Erythroblast (primary cell): ENCODE measurements around the gene MGAT3.

Source experiments
- DNase-seq, 2 experiments: peaks; one replicate each; lab custom pipeline; 2025; lab: John Stamatoyannopoulos, UW
- GATA1 ChIP-seq: IDR thresholded peaks from 2 replicates; pipeline ENCODE4 v1.6.1; 2011; ENCODE audit warnings: low read depth, mild to moderate bottlenecking, control low read depth, low read length, moderate library complexity
- POLR2A ChIP-seq: IDR thresholded peaks from 2 replicates; pipeline ENCODE4 v1.6.1; 2011; ENCODE audit warnings: mild to moderate bottlenecking, low read length

The MGAT3 gene

DNA sequence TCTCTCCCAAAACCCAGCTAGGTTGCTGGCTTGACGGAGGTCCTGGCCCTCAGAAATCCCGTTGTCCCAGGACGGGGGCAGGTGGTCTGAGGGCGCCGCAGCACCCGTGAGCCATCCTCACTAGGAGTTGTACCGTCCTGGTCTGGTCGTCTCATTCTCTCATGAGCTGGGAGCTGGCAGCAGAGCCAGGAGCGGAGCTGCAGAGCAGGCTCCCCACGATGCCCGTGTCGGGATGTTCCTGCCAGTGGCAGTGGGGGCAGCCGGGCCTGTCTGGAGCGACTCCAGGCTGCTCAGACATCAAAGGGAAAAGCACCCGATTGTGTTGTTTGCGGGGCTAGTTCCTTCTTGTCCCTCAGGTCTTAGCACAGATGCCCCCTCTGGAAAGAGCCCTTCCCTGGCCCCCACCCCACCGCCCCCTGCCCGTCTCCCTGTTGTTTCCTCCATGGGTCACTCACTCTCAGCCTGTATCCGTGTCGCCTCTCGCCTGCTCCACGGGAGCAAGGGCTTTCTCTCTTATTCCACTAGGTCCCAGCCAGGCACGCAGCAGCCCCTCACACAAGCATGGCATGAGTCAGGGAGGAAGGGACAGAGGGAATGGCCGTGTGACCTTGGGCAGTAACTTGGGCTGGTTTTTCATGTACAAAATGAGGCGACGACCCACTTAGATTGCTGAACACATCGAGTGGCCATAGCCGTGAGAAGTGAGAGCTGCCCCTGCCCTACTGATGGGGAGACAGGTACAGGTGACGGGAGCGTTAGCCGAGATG is 23.2 kb upstream of the MGAT3 start:
- TF ChIP-seq GATA1, result no peak
- TF ChIP-seq POLR2A, result no peak
- no peak for DNase-seq

GRCh38 chr22:39434243-39434653 is 22.6 kb upstream of the MGAT3 start:
- no peak for TF ChIP-seq POLR2A
- TF ChIP-seq GATA1, result no peak
- DNase-seq, result no peak

DNA sequence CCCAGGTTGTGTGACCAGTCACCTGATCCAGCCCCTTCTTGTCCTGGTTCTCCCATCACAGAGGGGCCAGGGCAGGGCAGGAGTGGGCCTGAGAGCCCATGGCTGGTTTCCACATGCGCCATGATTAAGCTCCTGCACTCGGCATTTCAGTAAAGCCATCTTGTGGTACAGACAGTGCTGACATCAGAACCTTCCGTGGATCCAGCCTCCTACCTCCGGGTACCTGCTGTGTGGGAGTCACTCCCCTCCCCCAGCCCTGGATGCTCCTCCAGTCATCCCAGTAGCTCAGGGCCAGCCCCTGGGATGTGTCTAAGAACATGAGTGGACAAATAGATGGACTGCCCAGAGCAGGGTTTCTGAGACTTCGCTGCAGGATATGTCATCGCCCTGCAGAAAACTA is 22.1 kb upstream of the MGAT3 start:
- TF ChIP-seq GATA1 (no peak), POLR2A (no peak)
- DNase-seq, result no peak

GRCh38 chr22:39435616-39436015 is 21.2 kb upstream of the MGAT3 start:
- DNase-seq, result no peak

GRCh38 chr22:39437791-39438704 is 18.8 kb upstream of the MGAT3 start:
- TF ChIP-seq POLR2A (no peak), GATA1 (no peak)
- DNase-seq, result no peak

More at GRCh38 chr22:39435616-39436015, 21.2 kb upstream of the MGAT3 start:
- TF ChIP-seq POLR2A (no peak), GATA1 (no peak)

DNA sequence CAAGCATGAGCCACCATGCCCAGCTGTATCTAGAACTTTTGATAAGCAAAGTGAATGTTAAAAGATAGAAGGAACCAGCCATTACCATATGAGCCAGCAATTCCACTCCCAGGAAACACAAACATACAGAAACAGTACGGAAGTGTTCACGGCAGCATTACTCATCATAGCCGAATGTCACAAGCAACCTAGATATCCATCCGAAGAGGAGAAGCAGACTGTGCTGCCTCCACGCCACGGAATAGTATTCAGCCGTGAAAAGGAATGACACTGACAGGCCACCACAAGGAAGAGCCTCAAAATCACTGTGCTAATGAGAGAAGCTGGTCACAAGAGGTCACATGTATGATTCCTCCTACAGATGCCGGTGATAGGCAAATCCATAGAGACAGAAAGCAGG is 17.6 kb upstream of the MGAT3 start:
- DNase-seq, result peak; percentile 33 to 61

GRCh38 chr22:39443398-39443797 is 13.4 kb upstream of the MGAT3 start:
- no peak for DNase-seq
- TF ChIP-seq POLR2A (no peak), GATA1 (no peak)

More for the DNA sequence above, 17.6 kb upstream of the MGAT3 start:
- TF ChIP-seq POLR2A, result no peak
- no peak for TF ChIP-seq GATA1

DNA sequence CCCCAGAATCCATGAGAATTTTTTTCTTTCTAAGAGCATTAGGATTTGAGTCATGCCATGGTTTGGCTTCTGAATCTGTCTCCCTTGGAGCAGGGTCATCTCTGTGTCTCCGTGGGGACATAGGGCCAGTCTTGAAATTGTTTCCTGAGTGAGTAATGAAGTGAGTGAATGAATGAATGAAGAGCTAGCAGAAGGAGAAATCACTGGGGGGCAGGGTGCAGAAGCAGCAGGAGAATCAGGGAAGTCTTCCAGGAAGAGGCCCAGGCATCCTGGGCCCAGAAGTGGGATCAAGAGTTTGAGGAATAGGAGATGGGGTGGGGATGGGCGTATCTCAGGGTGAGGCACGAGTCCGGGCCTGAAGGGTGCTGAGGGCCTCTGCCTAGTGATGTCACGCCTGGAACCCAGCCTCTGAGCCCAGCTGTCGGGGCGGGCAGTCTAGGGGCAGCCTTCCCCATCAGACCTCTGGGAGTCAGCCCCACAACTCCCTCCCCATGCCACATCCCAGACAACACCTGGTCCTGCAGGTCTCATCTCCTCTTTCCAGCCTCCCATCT is 12.5 kb upstream of the MGAT3 start:
- DNase-seq, result no peak
- TF ChIP-seq GATA1 (no peak), POLR2A (no peak)

- DNase-seq, result no peak
These were observed 11.8 kb upstream of the MGAT3 start for GRCh38 chr22:39444937-39445465.

GRCh38 chr22:39445678-39446077 is 11.1 kb upstream of the MGAT3 start:
- TF ChIP-seq GATA1, result no peak
- TF ChIP-seq POLR2A, result no peak
- DNase-seq, result no peak

More at GRCh38 chr22:39444937-39445465, 11.8 kb upstream of the MGAT3 start:
- TF ChIP-seq GATA1, result no peak
- TF ChIP-seq POLR2A, result no peak

DNA sequence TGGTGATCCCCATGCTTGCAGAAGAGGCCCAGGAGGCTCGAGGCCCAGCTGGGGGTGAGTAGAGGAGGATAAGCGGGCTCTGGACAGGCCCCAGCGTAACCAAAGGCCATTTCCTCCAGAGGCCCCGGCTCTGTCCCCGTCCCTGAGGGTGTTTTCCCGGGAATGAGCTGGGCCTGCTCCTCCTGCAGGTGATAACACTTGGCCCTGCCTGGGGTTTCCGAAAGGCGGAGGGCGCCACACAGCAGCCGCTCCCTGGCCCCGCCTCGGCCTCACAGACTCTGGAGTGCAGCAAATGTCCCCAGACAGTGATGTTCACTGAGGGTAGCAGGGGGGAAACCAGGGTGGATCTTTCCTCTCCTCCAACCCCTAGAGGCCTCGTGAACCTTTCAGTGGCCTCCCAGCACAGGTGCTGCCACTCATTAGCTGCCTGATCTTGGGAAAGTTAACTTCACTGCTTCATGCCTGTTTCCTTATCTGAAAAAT is 10.5 kb upstream of the MGAT3 start:
- peak; percentile 41 to 52 for DNase-seq
- TF ChIP-seq GATA1 (no peak), POLR2A (no peak)

- DNase-seq, result no peak
- TF ChIP-seq GATA1 (no peak), POLR2A (no peak)
These were observed 8.4 kb upstream of the MGAT3 start for GRCh38 chr22:39448205-39449054.
